Endothelial cell of umbilical vein (primary cell): ENCODE measurements around the gene ANAPC13. TPM values are rescaled to one million over a fixed set of nuclear protein-coding genes. Genes with fewer than 3 reads are reported as not detected.

Experiments used
- BruUV-seq: library from RNA; stranded (reverse); fragments of 400-500 nt; replicated peaks from 2 replicates; lab custom pipeline; 2021; lab: Mats Ljungman, UMichigan
- CTCF ChIA-PET: fragments of 300-600, 350-600 bp; sonication (Branson Sonifier 250); formaldehyde crosslinking; loops from one replicate; lab custom pipeline; 2021; ENCODE audit warnings: antibody characterized with exemption, inconsistent platforms; lab: Charles Lee
- POLR2A ChIA-PET: fragments of 300-600, 350-600 bp; sonication (Branson Sonifier 250); formaldehyde crosslinking; loops from one replicate; lab custom pipeline; 2021; ENCODE audit warnings: antibody characterized with exemption, inconsistent platforms; lab: Charles Lee
- DNase-seq: peaks from one replicate; pipeline ENCODE4 v3.0.0-alpha.2; 2011; ENCODE audit warnings: low read depth, low spot score
- FAIRE-seq: peaks from 2 replicates; lab custom pipeline; 2011; peaks lifted over from hg19 to GRCh38; lab: Jason Lieb, UNC
- H2AFZ ChIP-seq: 2 replicates; pipeline ENCODE4 v1.6.0; 2012; ENCODE audit warnings: low read depth, low read length, control low read depth, inconsistent platforms
- H3K27ac ChIP-seq: 2 replicates; pipeline ENCODE4 v1.5.1; 2011; ENCODE audit warnings: low read depth, mild to moderate bottlenecking, control low read depth, low read length, moderate library complexity; ENCODE audit not compliant: insufficient read depth
- H3K27me3 ChIP-seq, 2 experiments: 2 replicates each; pipeline versions ENCODE4 v1.6.0 to v1.6.1; 2011; ENCODE audit warnings: low read length in 2 of 2, mixed read lengths in 1 of 2; ENCODE audit not compliant: control insufficient read depth in 2 of 2, insufficient read depth in 2 of 2
- H3K36me3 ChIP-seq, 2 experiments: 2 replicates in 1 of 2; 3 replicates in 1 of 2; pipeline ENCODE4 v1.5.1; 2011; ENCODE audit warnings: low read length in 2 of 2, mild to moderate bottlenecking in 1 of 2, moderate library complexity in 1 of 2; ENCODE audit not compliant: control insufficient read depth in 2 of 2, insufficient read depth in 2 of 2; ENCODE audit errors: extremely low read depth in 1 of 2
- H3K4me1 ChIP-seq: 3 replicates; pipeline ENCODE4 v1.5.1; 2011; ENCODE audit warnings: mild to moderate bottlenecking, low read length; ENCODE audit not compliant: control insufficient read depth, insufficient read depth; ENCODE audit errors: extremely low read depth
- H3K4me2 ChIP-seq: 2 replicates; pipeline ENCODE4 v1.6.1; 2011; ENCODE audit warnings: low read length, control low read depth, mixed read lengths; ENCODE audit not compliant: insufficient read depth
- H3K4me3 ChIP-seq, 3 experiments: fragments of 200-600 bp in 1 of 3; sonication (generic), shearing (Covaris generic) in 1 of 3; replicated peaks in 1 of 3; 2 replicates each; pipeline ENCODE4 v1.5.1; 2011 to 2016; ENCODE audit warnings: control low read depth in 3 of 3, low read length in 3 of 3, mild to moderate bottlenecking in 2 of 3, inconsistent platforms in 1 of 3, low read depth in 1 of 3, moderate library complexity in 1 of 3; ENCODE audit not compliant: insufficient read depth in 1 of 3
- H3K79me2 ChIP-seq: 2 replicates; pipeline ENCODE4 v1.6.0; 2012; ENCODE audit warnings: low read length, inconsistent platforms; ENCODE audit not compliant: control insufficient read depth, insufficient read depth
- H3K9ac ChIP-seq: replicated peaks from 2 replicates; pipeline ENCODE3; 2011; ENCODE audit warnings: low read length, control low read depth; ENCODE audit not compliant: insufficient read depth; ENCODE audit errors: extremely low read depth
- H3K9me1 ChIP-seq: replicated peaks from 3 replicates; pipeline ENCODE4 v1.6.0; 2011; ENCODE audit warnings: mild to moderate bottlenecking, low read length; ENCODE audit not compliant: control insufficient read depth, insufficient read depth; ENCODE audit errors: extremely low read depth
- H3K9me3 ChIP-seq: replicated peaks from 2 replicates; pipeline ENCODE4 v1.5.1; 2012; ENCODE audit warnings: low read length, inconsistent platforms; ENCODE audit not compliant: control insufficient read depth, insufficient read depth
- H4K20me1 ChIP-seq: replicated peaks from 2 replicates; pipeline ENCODE3; 2011; ENCODE audit warnings: mild to moderate bottlenecking, low read length; ENCODE audit not compliant: control insufficient read depth, insufficient read depth; ENCODE audit errors: extremely low read depth
- EZH2 ChIP-seq: IDR thresholded peaks from 2 replicates; pipeline ENCODE4 v1.6.1; 2012; ENCODE audit warnings: borderline replicate concordance, low read depth, mild to moderate bottlenecking, moderate library complexity, low read length, inconsistent platforms; ENCODE audit not compliant: severe bottlenecking
- FOS ChIP-seq: IDR thresholded peaks from 2 replicates; pipeline ENCODE4 v1.6.1; 2011; ENCODE audit warnings: mild to moderate bottlenecking, low read length, moderate library complexity, borderline replicate concordance; ENCODE audit not compliant: insufficient read depth
- GATA2 ChIP-seq: IDR thresholded peaks from 2 replicates; pipeline ENCODE4 v1.7.0; 2011; ENCODE audit warnings: low read depth, mild to moderate bottlenecking, moderate library complexity, mixed read lengths, low read length; ENCODE audit not compliant: insufficient read length, insufficient read depth
- JUN ChIP-seq: IDR thresholded peaks from 2 replicates; pipeline ENCODE4 v1.6.1; 2011; ENCODE audit warnings: borderline replicate concordance, low read depth; ENCODE audit not compliant: insufficient read length, insufficient read depth
- MYC ChIP-seq: IDR thresholded peaks from one replicate; pipeline ENCODE4 v1.6.1; 2011; ENCODE audit warnings: mild to moderate bottlenecking, low read depth, low read length
- POLR2A ChIP-seq: IDR thresholded peaks from 2 replicates; pipeline ENCODE4 v1.6.1; 2012; ENCODE audit warnings: low read depth, mild to moderate bottlenecking, control low read depth, low read length
- POLR2AphosphoS5 ChIP-seq: IDR thresholded peaks from 2 replicates; pipeline ENCODE4 v1.6.1; 2012; ENCODE audit warnings: low read depth, mild to moderate bottlenecking, control low read depth, low read length, moderate library complexity; ENCODE audit not compliant: insufficient read depth
- dilution Hi-C: fragments of 300-500 bp; cut with MboI; formaldehyde crosslinking; loops from one replicate; pipeline ENCODE4 v1.15.0; 2019; ENCODE audit warnings: low sequenced_read_pairs; ENCODE audit not compliant: extremely low pct_ligation_motif_present
- intact Hi-C: fragments of 100-400 bp; cut with micrococcal nuclease; formaldehyde crosslinking; loops from one replicate; pipeline ENCODE4 v1.10.0; 2022
- polyA plus RNA-seq, 4 experiments: library from polyadenylated mRNA; depleted of rRNA in 3 of 4; stranded (reverse) in 3 of 4; unstranded in 1 of 4; fragments of >200 nt; gene quantifications; 2 replicates each; pipeline versions ENCODE4 v1.2.1 to v1.2.3, GENCODE V29; 2011 to 2012; ENCODE audit warnings: missing spikeins in 1 of 4
- total RNA-seq: library from RNA; stranded (reverse); gene quantifications from 2 replicates; pipeline ENCODE4 v1.2.3, GENCODE V29; 2021
- TF ChIP-seq, protein P1 (sequence below), 2 donors: IDR thresholded peaks; 1 replicate in 1 of 2; 2 replicates in 1 of 2; pipeline ENCODE4 v1.5.1; 2011; ENCODE audit warnings: low read length in 2 of 2, mild to moderate bottlenecking in 2 of 2, moderate library complexity in 2 of 2, control low read depth in 1 of 2, inconsistent platforms in 1 of 2, low read depth in 1 of 2; ENCODE audit not compliant: insufficient read depth in 1 of 2; ENCODE audit errors: extremely low read depth in 1 of 2
- TF ChIP-seq, protein P2 (sequence below): IDR thresholded peaks from 2 replicates; pipeline ENCODE4 v1.6.1; 2011; ENCODE audit not compliant: insufficient read depth, insufficient read length

ANAPC13 gene
- total and polyA plus RNA-seq, 2 donors (not counting 3 experiments of a cell fraction or from before 2014, with no cell fraction given), result 48.4 to 50.8 TPM

DNA sequence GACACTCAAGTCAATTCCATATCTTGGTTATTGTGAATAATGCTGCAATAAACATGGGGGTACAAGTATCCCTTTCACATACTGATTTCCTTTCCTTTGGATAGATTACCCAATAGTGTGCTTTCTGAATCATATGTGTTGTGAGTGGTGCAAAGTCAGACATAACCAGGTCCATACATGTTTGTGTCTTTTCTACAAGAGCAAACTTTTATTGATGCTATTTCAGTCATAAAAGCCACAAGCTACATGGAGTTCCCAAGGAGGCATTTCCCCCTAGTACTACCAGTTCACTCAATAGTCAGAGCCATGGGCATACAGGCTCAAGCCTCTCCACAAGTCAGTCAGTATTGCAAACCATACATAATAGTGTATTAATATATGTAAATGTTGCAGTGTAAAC, 10.2 kb upstream of the ANAPC13 start:
- peaks cover 40% of the 10 kb centered on the region for H3K79me2 ChIP-seq
- no peak overlapping the region for H3K9ac ChIP-seq
- no peak overlapping the region for H3K4me3 ChIP-seq
- FAIRE-seq (no peak), DNase-seq (no peak)
- no TSS peak for BruUV-seq
- no peaks in the 10 kb centered on the region for H4K20me1 ChIP-seq
- H3K9me3 ChIP-seq, result no peaks in the 10 kb centered on the region
- intact Hi-C loops, result no loop called here
- POLR2A ChIA-PET, result no interaction called here
- no peak for TF ChIP-seq MYC
- no peak for TF ChIP-seq POLR2AphosphoS5
- TF ChIP-seq, protein P1, sequence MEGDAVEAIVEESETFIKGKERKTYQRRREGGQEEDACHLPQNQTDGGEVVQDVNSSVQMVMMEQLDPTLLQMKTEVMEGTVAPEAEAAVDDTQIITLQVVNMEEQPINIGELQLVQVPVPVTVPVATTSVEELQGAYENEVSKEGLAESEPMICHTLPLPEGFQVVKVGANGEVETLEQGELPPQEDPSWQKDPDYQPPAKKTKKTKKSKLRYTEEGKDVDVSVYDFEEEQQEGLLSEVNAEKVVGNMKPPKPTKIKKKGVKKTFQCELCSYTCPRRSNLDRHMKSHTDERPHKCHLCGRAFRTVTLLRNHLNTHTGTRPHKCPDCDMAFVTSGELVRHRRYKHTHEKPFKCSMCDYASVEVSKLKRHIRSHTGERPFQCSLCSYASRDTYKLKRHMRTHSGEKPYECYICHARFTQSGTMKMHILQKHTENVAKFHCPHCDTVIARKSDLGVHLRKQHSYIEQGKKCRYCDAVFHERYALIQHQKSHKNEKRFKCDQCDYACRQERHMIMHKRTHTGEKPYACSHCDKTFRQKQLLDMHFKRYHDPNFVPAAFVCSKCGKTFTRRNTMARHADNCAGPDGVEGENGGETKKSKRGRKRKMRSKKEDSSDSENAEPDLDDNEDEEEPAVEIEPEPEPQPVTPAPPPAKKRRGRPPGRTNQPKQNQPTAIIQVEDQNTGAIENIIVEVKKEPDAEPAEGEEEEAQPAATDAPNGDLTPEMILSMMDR (IDR thresholded peaks at IDR 0.05; ENCODE audit: extremely low read depth in 1 of 2, insufficient read depth in 1 of 2, low read depth in 1 of 2, low read length in 2 of 2), result no peak
- TF ChIP-seq, protein P2, sequence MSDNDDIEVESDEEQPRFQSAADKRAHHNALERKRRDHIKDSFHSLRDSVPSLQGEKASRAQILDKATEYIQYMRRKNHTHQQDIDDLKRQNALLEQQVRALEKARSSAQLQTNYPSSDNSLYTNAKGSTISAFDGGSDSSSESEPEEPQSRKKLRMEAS, result no peak
- TF ChIP-seq EZH2, result no peak
- no peak for TF ChIP-seq FOS
- TF ChIP-seq GATA2, result no peak
- no peak for TF ChIP-seq JUN
- no peak for TF ChIP-seq POLR2A
- dilution Hi-C loops, result no loop called here
- CTCF ChIA-PET, result interaction anchor here (1.3 kb wide), 1 partner anchor 11 kb away, joined by 3 read pairs; no protein-coding TSS in a partner anchor
- no peaks in the 10 kb centered on the region for H3K4me1 ChIP-seq
- no peaks in the 10 kb centered on the region for H3K9me1 ChIP-seq
- H3K36me3 ChIP-seq, result no peaks in the 10 kb centered on the region
- no peak overlapping the region for H3K4me2 ChIP-seq
- H2AFZ ChIP-seq, result no peak overlapping the region
- H3K27me3 ChIP-seq, result no peaks in the 10 kb centered on the region
- H3K27ac ChIP-seq, result no peak overlapping the region
